Measurements from ENCODE around the gene FAM53B. TPM values are rescaled to one million over a fixed set of nuclear protein-coding genes. Genes with fewer than 3 reads are reported as not detected.

The FAM53B gene
- total RNA-seq, 1 donor, result 13.4 TPM

GRCh38 chr10:124721330-124722045 is 22.7 kb downstream of the FAM53B start:
- no peak overlapping the region for H3K4me3 ChIP-seq (ENCODE audit: low read depth, low read length)
- TF ChIP-seq CTCF (IDR thresholded peaks at IDR 0.05; ENCODE audit: insufficient read depth, low read depth, low read length), result no peak
- DNase-seq (ENCODE audit: low read depth), result no peak

DNA sequence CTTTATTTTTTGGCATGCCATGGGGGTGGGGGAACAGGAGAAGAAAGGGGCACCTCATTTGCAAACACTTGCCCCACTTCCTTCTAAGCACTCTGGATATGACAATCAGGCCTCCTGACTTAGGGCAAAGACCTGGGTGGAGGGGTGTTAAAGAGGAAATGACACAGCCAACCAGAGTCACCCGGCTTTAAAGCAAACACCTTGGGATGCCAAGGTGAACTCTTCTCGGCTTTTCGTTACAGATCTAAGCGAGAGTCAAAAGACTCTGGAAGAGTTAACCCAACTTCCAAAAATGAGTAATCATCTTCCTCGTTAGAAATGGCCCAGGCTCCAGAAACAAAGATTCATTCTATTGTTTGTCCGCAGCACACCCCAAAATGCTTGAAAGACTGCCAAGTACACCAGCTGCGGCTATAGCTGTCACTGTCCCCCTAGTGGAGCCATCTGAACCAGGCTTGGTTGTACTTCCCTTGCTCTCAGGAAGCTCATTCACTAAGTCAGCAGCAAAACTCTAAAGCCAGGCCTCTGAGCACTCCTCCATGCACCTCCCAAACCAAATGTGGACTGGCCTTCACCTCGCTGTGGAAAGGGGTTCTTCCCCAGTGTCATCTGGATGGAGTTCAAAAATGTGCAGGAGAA is 24.8 kb downstream of the FAM53B start:
- no peak overlapping the region for H3K4me3 ChIP-seq (ENCODE audit: low read depth, low read length)
- DNase-seq (ENCODE audit: low read depth), result peak; percentile 57
- TF ChIP-seq CTCF (IDR thresholded peaks at IDR 0.05; ENCODE audit: insufficient read depth, low read depth, low read length), result peak; percentile 48

GRCh38 chr10:124717911-124718741 is 26.1 kb downstream of the FAM53B start:
- no peak for TF ChIP-seq CTCF (IDR thresholded peaks at IDR 0.05; ENCODE audit: insufficient read depth, low read depth, low read length)
- H3K4me3 ChIP-seq (ENCODE audit: low read depth, low read length), result no peak overlapping the region
- DNase-seq (ENCODE audit: low read depth), result no peak

GRCh38 chr10:124717041-124717757 is 27.0 kb downstream of the FAM53B start:
- DNase-seq (ENCODE audit: low read depth), result no peak
- no peak overlapping the region for H3K4me3 ChIP-seq (ENCODE audit: low read depth, low read length)
- TF ChIP-seq CTCF (IDR thresholded peaks at IDR 0.05; ENCODE audit: insufficient read depth, low read depth, low read length), result no peak

- DNase-seq (ENCODE audit: low read depth), result no peak
- TF ChIP-seq CTCF (IDR thresholded peaks at IDR 0.05; ENCODE audit: insufficient read depth, low read depth, low read length), result no peak
- no peak overlapping the region for H3K4me3 ChIP-seq (ENCODE audit: low read depth, low read length)
Measured at GRCh38 chr10:124716369-124716768, 27.8 kb downstream of the FAM53B start.

- no peak overlapping the region for H3K4me3 ChIP-seq (ENCODE audit: low read depth, low read length)
- TF ChIP-seq CTCF (IDR thresholded peaks at IDR 0.05; ENCODE audit: insufficient read depth, low read depth, low read length), result no peak
- no peak for DNase-seq (ENCODE audit: low read depth)
Measured at GRCh38 chr10:124715439-124715838, 28.7 kb downstream of the FAM53B start.
